Peyer's patch (tissue), 4 donors: ENCODE results near the gene OLR1. TPM values are rescaled to one million over a fixed set of nuclear protein-coding genes. Genes with fewer than 3 reads are reported as not detected.

ENCODE experiments used
- DNase-seq, 3 donors: peaks; one replicate each; pipeline ENCODE4 v3.0.0-alpha.2; 2017 to 2019
- H3K27ac ChIP-seq, 4 donors: fragments of 200-600 bp; sonication (generic); one replicate each; pipeline ENCODE4 v1.5.1; 2016 to 2019
- H3K27me3 ChIP-seq, 2 donors: fragments of 200-600 bp; sonication (generic); one replicate each; pipeline ENCODE4 v1.5.1; 2019
- H3K36me3 ChIP-seq, 3 donors: fragments of 200-600 bp; sonication (generic); one replicate each; pipeline ENCODE4 v1.5.1; 2016 to 2019
- H3K4me1 ChIP-seq, 4 donors: fragments of 200-600 bp; sonication (generic); one replicate each; pipeline ENCODE4 v1.5.1; 2016 to 2019
- H3K4me3 ChIP-seq, 4 donors: fragments of 200-600 bp; sonication (generic); 1 replicate in 3 of 4; 2 replicates in 1 of 4; pipeline ENCODE4 v1.5.1; 2016 to 2019; ENCODE audit warnings: mild to moderate bottlenecking in 1 of 4
- H3K9me3 ChIP-seq, 4 donors: fragments of 200-600 bp; sonication (generic); one replicate each; pipeline ENCODE4 v1.5.1; 2016 to 2019; ENCODE audit warnings: mild to moderate bottlenecking in 1 of 4
- CTCF ChIP-seq, 6 experiments: fragments of 450-650 bp in 4 of 6; fragments of 200-600 bp in 2 of 6; sonication (generic) in 1 of 6; IDR thresholded peaks; one replicate each; pipeline ENCODE4 v1.5.1; 2017 to 2019; ENCODE audit warnings: antibody characterized with exemption in 6 of 6, mild to moderate bottlenecking in 3 of 6, moderate library complexity in 1 of 6
- POLR2A ChIP-seq, 2 donors: fragments of 450-650 bp; IDR thresholded peaks; one replicate each; pipeline ENCODE4 v1.5.1; 2017; ENCODE audit warnings: antibody characterized with exemption in 2 of 2, mild to moderate bottlenecking in 2 of 2, moderate library complexity in 2 of 2
- total RNA-seq, 4 donors: library from RNA; depleted of rRNA; stranded (reverse); fragments of >200 nt; gene quantifications; one replicate each; pipeline ENCODE4 v1.1.0, GENCODE V29; 2016

OLR1 gene
- total RNA-seq, 4 donors from 2014 or later: not detected

DNA sequence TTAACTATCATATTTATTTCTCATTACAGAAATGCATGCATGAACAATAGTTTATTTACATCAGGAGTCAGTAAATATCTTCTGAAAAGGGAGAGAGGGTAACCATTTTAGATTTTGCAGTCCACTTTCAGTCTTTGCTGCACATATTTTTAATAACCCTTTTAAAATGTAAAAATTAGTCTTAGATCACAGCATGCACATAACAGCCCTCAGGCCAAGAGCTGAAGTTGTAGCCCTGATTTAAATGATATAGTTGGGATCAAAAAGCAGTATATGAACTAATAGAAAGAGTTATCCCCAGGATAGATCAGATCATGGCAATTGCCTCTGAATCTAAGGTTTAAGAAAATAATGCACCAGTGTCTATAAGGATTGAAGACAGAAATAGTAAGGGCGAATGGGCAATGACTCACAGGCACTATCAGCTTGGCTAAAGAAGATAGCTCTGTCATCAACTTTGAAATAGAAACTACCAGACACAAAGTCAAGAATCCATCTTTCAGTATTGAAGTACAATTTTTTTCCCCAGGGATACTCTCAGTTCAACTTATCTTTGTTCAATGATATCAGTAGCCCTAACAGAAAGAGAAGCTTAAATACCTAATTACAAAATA is 28.8 kb downstream of the OLR1 start:
- no peak for DNase-seq
- H3K4me1 ChIP-seq: no peaks in the 10 kb centered on the region
- no peak overlapping the region for H3K27ac ChIP-seq
- no peaks in the 10 kb centered on the region for H3K9me3 ChIP-seq
- no peaks in the 10 kb centered on the region for H3K36me3 ChIP-seq
- no peak overlapping the region for H3K4me3 ChIP-seq
- TF ChIP-seq CTCF (IDR thresholded peaks at IDR 0.05): no peak
- no peak for TF ChIP-seq POLR2A (IDR thresholded peaks at IDR 0.05)
- H3K27me3 ChIP-seq: no peaks in the 10 kb centered on the region

- DNase-seq: no peak
- Histone ChIP-seq H3K36me3 (no peaks in the 10 kb centered on the region), H3K27ac (no peak overlapping the region), H3K27me3 (no peaks in the 10 kb centered on the region), H3K4me1 (no peaks in the 10 kb centered on the region), H3K9me3 (no peaks in the 10 kb centered on the region), H3K4me3 (no peak overlapping the region)
- TF ChIP-seq POLR2A (IDR thresholded peaks at IDR 0.05) (no peak), CTCF (IDR thresholded peaks at IDR 0.05) (peak in 4 of 6 experiments; percentile 25 to 57 (median 52))
Measured at GRCh38 chr12:10140001-10140400, 31.9 kb downstream of the OLR1 start.

- H3K4me1 ChIP-seq: no peaks in the 10 kb centered on the region
- no peaks in the 10 kb centered on the region for H3K36me3 ChIP-seq
- no peak for DNase-seq
- H3K9me3 ChIP-seq: no peaks in the 10 kb centered on the region
- TF ChIP-seq CTCF (IDR thresholded peaks at IDR 0.05) (no peak), POLR2A (IDR thresholded peaks at IDR 0.05) (no peak)
- no peak overlapping the region for H3K27ac ChIP-seq
- no peak overlapping the region for H3K4me3 ChIP-seq
- no peaks in the 10 kb centered on the region for H3K27me3 ChIP-seq
Measured at GRCh38 chr12:10136637-10137205, 35.2 kb downstream of the OLR1 start.

GRCh38 chr12:10135126-10135525 is 36.8 kb downstream of the OLR1 start:
- no peak overlapping the region for H3K27ac ChIP-seq
- TF ChIP-seq POLR2A (IDR thresholded peaks at IDR 0.05) (no peak), CTCF (IDR thresholded peaks at IDR 0.05) (no peak)
- H3K27me3 ChIP-seq: no peaks in the 10 kb centered on the region
- H3K4me3 ChIP-seq: no peak overlapping the region
- H3K9me3 ChIP-seq: no peaks in the 10 kb centered on the region
- DNase-seq: no peak
- no peaks in the 10 kb centered on the region for H3K36me3 ChIP-seq
- no peaks in the 10 kb centered on the region for H3K4me1 ChIP-seq

GRCh38 chr12:10132850-10133370 is 39.0 kb downstream of the OLR1 start:
- H3K27ac ChIP-seq: no peak overlapping the region
- H3K4me3 ChIP-seq: no peak overlapping the region
- no peaks in the 10 kb centered on the region for H3K9me3 ChIP-seq
- H3K4me1 ChIP-seq: peaks cover 0 to 5% (median 0%) of the 10 kb centered on the region in 4 donors
- no peak for DNase-seq
- H3K36me3 ChIP-seq: no peaks in the 10 kb centered on the region
- no peaks in the 10 kb centered on the region for H3K27me3 ChIP-seq
- TF ChIP-seq POLR2A (IDR thresholded peaks at IDR 0.05) (no peak), CTCF (IDR thresholded peaks at IDR 0.05) (no peak)
